Neuronal stem cell (in vitro differentiated cells): Measurements from ENCODE around the gene CAMKV. TPM values are rescaled to one million over a fixed set of nuclear protein-coding genes. Genes with fewer than 3 reads are reported as not detected.
"Not testable (repeated sequence)": the region's sequence is repeated elsewhere in the genome, so short reads cannot be mapped to it uniquely, and the experiment has no call there.

Source experiments
- DNase-seq: peaks from one replicate; pipeline ENCODE4 v3.0.0-alpha.2; 2013; ENCODE audit warnings: low spot score
- H2AFZ ChIP-seq: one replicate; pipeline ENCODE4 v1.6.1; 2013; ENCODE audit warnings: mild to moderate bottlenecking, low read length, inconsistent platforms
- H2AK5ac ChIP-seq: 2 replicates; pipeline ENCODE4 v1.6.1; 2013; ENCODE audit warnings: low read depth, mild to moderate bottlenecking, inconsistent platforms, low read length, moderate library complexity, mixed read lengths
- H2BK120ac ChIP-seq: 2 replicates; pipeline ENCODE4 v1.6.1; 2013; ENCODE audit warnings: low read depth, mild to moderate bottlenecking, inconsistent platforms, low read length, moderate library complexity, mixed read lengths
- H2BK12ac ChIP-seq: one replicate; pipeline ENCODE4 v1.6.1; 2013; ENCODE audit warnings: low read length, inconsistent platforms
- H2BK15ac ChIP-seq: 2 replicates; pipeline ENCODE4 v1.6.1; 2013; ENCODE audit warnings: mild to moderate bottlenecking, low read length, inconsistent platforms, mixed read lengths
- H2BK5ac ChIP-seq: one replicate; pipeline ENCODE4 v1.6.1; 2013; ENCODE audit warnings: inconsistent platforms, mild to moderate bottlenecking, low read length, moderate library complexity
- H3K14ac ChIP-seq: one replicate; pipeline ENCODE4 v1.6.1; 2013; ENCODE audit warnings: low read length, inconsistent platforms
- H3K18ac ChIP-seq: 2 replicates; pipeline ENCODE4 v1.6.1; 2013; ENCODE audit warnings: low read length, inconsistent platforms
- H3K23ac ChIP-seq: 2 replicates; pipeline ENCODE4 v1.6.1; 2013; ENCODE audit warnings: low read depth, mild to moderate bottlenecking, mixed read lengths, low read length, inconsistent platforms; ENCODE audit not compliant: poor library complexity
- H3K27ac ChIP-seq: replicated peaks from 3 replicates; pipeline ENCODE4 v1.5.1; 2013; ENCODE audit warnings: low read length, inconsistent platforms
- H3K27me3 ChIP-seq, 3 experiments: 2 replicates each; pipeline ENCODE4 v1.6.1; 2013; ENCODE audit warnings: low read length in 3 of 3, mild to moderate bottlenecking in 2 of 3, inconsistent platforms in 1 of 3, low read depth in 1 of 3, mixed read lengths in 1 of 3, moderate library complexity in 1 of 3; ENCODE audit not compliant: control insufficient read depth in 3 of 3, insufficient read depth in 3 of 3
- H3K36me3 ChIP-seq, 2 donors: replicated peaks in 1 of 2; 2 replicates each; pipeline ENCODE4 v1.6.1; 2013; ENCODE audit warnings: low read length in 2 of 2; ENCODE audit not compliant: control insufficient read depth in 2 of 2, insufficient read depth in 2 of 2
- H3K4ac ChIP-seq: 2 replicates; pipeline ENCODE4 v1.6.1; 2013; ENCODE audit warnings: inconsistent platforms, mild to moderate bottlenecking, low read length, moderate library complexity
- H3K4me1 ChIP-seq, 2 donors: 1 replicate in 1 of 2; 2 replicates in 1 of 2; pipeline ENCODE4 v1.6.1; 2013; ENCODE audit warnings: low read length in 2 of 2, low read depth in 1 of 2; ENCODE audit not compliant: control insufficient read depth in 2 of 2, insufficient read depth in 1 of 2
- H3K4me2 ChIP-seq: one replicate; pipeline ENCODE4 v1.6.1; 2013; ENCODE audit warnings: mild to moderate bottlenecking, low read length, inconsistent platforms; ENCODE audit not compliant: insufficient read depth, poor library complexity, severe bottlenecking
- H3K4me3 ChIP-seq, 2 donors: 2 replicates each; pipeline ENCODE4 v1.5.1; 2013; ENCODE audit warnings: low read length in 2 of 2, mild to moderate bottlenecking in 2 of 2, inconsistent platforms in 1 of 2, moderate library complexity in 1 of 2
- H3K79me1 ChIP-seq: one replicate; pipeline ENCODE4 v1.6.1; 2013; ENCODE audit warnings: low read depth, mild to moderate bottlenecking, inconsistent platforms, low read length, moderate library complexity
- H3K9ac ChIP-seq: one replicate; pipeline ENCODE4 v1.6.1; 2013; ENCODE audit warnings: mild to moderate bottlenecking, low read depth, low read length, inconsistent platforms; ENCODE audit not compliant: poor library complexity
- H3K9me3 ChIP-seq, 2 donors: replicated peaks in 1 of 2; 2 replicates each; pipeline versions ENCODE3 to v1.6.1; 2013; ENCODE audit warnings: low read length in 2 of 2, mild to moderate bottlenecking in 2 of 2, inconsistent platforms in 1 of 2, low read depth in 1 of 2, mixed read lengths in 1 of 2, moderate library complexity in 1 of 2; ENCODE audit not compliant: control insufficient read depth in 2 of 2, insufficient read depth in 1 of 2
- H4K8ac ChIP-seq: one replicate; pipeline ENCODE4 v1.6.1; 2013; ENCODE audit warnings: low read depth, mild to moderate bottlenecking, inconsistent platforms, low read length, moderate library complexity
- H4K91ac ChIP-seq: one replicate; pipeline ENCODE4 v1.6.1; 2013; ENCODE audit warnings: low read length, low read depth, mild to moderate bottlenecking, inconsistent platforms; ENCODE audit not compliant: poor library complexity
- WGBS, 2 donors: extraction: QIAGEN DNeasy Blood & Tissue Kit; methylation state at CpG; one replicate each; pipeline ENCODE4 v1.1.7; 2013; ENCODE audit warnings: missing lambda C conversion rate in 2 of 2, mixed read lengths in 1 of 2; ENCODE audit not compliant: insufficient read length in 2 of 2, insufficient replicate concordance in 1 of 2; ENCODE audit errors: extremely low coverage in 2 of 2; 5-methylcytosine and 5-hydroxymethylcytosine counted together
- polyA plus RNA-seq, 2 experiments: library from polyadenylated mRNA; stranded (reverse); fragments of 200-250 nt; gene quantifications; one replicate each; pipeline ENCODE4 v1.2.3, GENCODE V29; 2013

The CAMKV gene, protein sequence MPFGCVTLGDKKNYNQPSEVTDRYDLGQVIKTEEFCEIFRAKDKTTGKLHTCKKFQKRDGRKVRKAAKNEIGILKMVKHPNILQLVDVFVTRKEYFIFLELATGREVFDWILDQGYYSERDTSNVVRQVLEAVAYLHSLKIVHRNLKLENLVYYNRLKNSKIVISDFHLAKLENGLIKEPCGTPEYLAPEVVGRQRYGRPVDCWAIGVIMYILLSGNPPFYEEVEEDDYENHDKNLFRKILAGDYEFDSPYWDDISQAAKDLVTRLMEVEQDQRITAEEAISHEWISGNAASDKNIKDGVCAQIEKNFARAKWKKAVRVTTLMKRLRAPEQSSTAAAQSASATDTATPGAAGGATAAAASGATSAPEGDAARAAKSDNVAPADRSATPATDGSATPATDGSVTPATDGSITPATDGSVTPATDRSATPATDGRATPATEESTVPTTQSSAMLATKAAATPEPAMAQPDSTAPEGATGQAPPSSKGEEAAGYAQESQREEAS
- polyA plus RNA-seq (2013, experiment 1 of 2), result 10.0 TPM
- polyA plus RNA-seq (2013, experiment 2 of 2), result 9.6 TPM

DNA sequence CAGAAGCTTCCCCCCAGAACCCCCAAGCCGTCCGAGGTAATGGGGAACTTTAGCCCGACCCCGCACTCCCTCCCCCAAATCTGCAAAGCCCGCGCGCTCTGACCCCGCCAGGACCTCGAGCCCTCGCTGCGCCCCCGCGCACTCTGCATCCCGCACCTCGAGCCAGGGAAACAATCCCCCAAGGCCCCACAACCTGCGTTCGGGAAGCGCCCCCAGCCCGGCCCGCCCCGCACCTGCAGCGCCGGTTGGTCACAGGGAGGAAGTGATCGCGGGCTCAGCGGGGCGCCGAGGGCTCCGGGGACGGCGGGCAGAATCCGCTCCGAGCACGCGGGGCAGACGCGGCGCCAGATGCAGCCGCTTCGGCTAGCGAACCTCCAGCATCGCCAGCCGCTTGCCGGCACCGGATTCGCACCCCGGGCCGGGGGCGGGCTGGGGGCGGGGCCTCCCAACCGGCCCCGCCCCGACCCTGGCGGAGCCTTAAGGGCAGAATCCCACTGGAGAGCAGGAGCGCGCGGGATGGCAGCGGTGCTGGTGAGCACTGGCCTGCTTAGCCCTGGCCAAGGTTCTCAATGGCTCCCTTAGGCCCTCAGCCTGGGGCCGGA, at the start of gene CAMKV:
Gene CAMKV, minus strand, starts transcription at position 382 of the 602 bp plus-strand sequence. CDS start 7,518 bp downstream, outside the sequence.
- H3K4me3 ChIP-seq, result peak within 1 kb of the TSS; percentile 64 to 79
- peak within 1 kb of the TSS; percentile 93 for H3K4me2 ChIP-seq
- H2AFZ ChIP-seq, result peak within 1 kb of the TSS; percentile 90
- H2BK15ac ChIP-seq, result peak within 1 kb of the TSS; percentile 86
- no peaks in the 10 kb centered on the region for H3K36me3 ChIP-seq
- peak within 1 kb of the TSS; percentile 92 for H3K14ac ChIP-seq
- no peak within 1 kb of the TSS for H4K91ac ChIP-seq
- no peak within 1 kb of the TSS for H2BK120ac ChIP-seq
- DNase-seq, result peak; percentile 39
- WGBS, 2 donors, result no CpG with 5 or more reads among the region's 59 CpGs
- peak within 1 kb of the TSS; percentile 48 for H2BK5ac ChIP-seq
- H2AK5ac ChIP-seq, result peak within 1 kb of the TSS; percentile 57
- H3K4ac ChIP-seq, result no peak within 1 kb of the TSS
- peak within 1 kb of the TSS; percentile 24 for H4K8ac ChIP-seq
- no peak within 1 kb of the TSS for H3K27ac ChIP-seq
- H3K27me3 ChIP-seq, result peaks cover 0 to 3% (median 0%) of the 10 kb centered on the region in 3 experiments
- H3K4me1 ChIP-seq, result peaks cover 32 to 66% of the 10 kb centered on the region in 2 donors
- H3K18ac ChIP-seq, result peak within 1 kb of the TSS; percentile 74
- H3K79me1 ChIP-seq, result peaks cover 7% of the 10 kb centered on the region
- peak within 1 kb of the TSS; percentile 86 for H3K23ac ChIP-seq
- H3K9me3 ChIP-seq, result peaks cover 0 to 1% of the 10 kb centered on the region in 2 donors
- H2BK12ac ChIP-seq, result no peak within 1 kb of the TSS
- H3K9ac ChIP-seq, result peak within 1 kb of the TSS; percentile 54

- no CpG with 5 or more reads among the region's 19 CpGs for WGBS, 2 donors
- H3K18ac ChIP-seq, H3K79me1 ChIP-seq, H3K23ac ChIP-seq, H3K4me3 ChIP-seq, H3K36me3 ChIP-seq, H2BK15ac ChIP-seq, H3K9me3 ChIP-seq, H2AFZ ChIP-seq, H2BK5ac ChIP-seq, H3K9ac ChIP-seq, H4K91ac ChIP-seq, H2BK12ac ChIP-seq, H3K14ac ChIP-seq, H3K4ac ChIP-seq, H3K4me1 ChIP-seq, DNase-seq, H3K4me2 ChIP-seq, H3K27me3 ChIP-seq, H3K27ac ChIP-seq, H2BK120ac ChIP-seq, H2AK5ac ChIP-seq, H4K8ac ChIP-seq: not testable (repeated sequence)
Observed at GRCh38 chr3:49917806-49918590, 48.3 kb upstream of the CAMKV start.

DNA sequence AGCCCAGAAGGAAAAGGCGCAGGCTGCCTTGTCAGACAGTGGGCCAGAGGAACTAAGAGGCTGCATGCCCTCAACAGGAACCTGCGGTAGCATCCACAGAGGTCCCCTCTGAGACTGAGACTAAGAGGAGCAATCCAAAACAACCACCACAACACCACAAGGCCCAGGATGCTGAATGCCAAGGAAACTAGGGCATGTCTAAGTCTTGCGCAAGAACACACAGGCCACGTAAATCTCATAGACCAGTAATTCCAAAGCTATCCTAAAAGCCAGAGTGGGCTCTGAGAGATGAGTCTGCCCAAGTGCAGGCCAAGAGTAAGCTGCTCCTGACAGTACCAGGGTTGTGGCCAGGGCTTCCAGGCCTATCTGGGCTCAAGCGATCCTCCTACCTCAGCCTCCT, 47.0 kb upstream of the CAMKV start:
- DNase-seq, result no peak
- Histone ChIP-seq H3K4me3 (no peak overlapping the region), H2AK5ac (no peak overlapping the region), H3K9me3 (no peaks in the 10 kb centered on the region), H2AFZ (no peak overlapping the region), H3K23ac (no peak overlapping the region), H3K4me2 (no peak overlapping the region), H3K18ac (no peak overlapping the region), H3K27ac (no peak overlapping the region), H4K8ac (no peak overlapping the region), H3K4me1 (no peaks in the 10 kb centered on the region), H3K4ac (no peak overlapping the region), H2BK120ac (no peak overlapping the region), H2BK5ac (no peak overlapping the region), H2BK12ac (no peak overlapping the region), H3K27me3 (no peaks in the 10 kb centered on the region), H3K9ac (no peak overlapping the region), H3K79me1 (peaks cover 3% of the 10 kb centered on the region), H4K91ac (no peak overlapping the region), H3K14ac (no peak overlapping the region), H2BK15ac (no peak overlapping the region), H3K36me3 (no peaks in the 10 kb centered on the region)
- no CpG with 5 or more reads among the region's 5 CpGs for WGBS, 2 donors
